Glomerular visceral epithelial cell (primary cell): Measurements from ENCODE around the gene TYRO3.
A peak's percentile ranks its signal among the peaks of the same experiment; 100 is the strongest.

Experiments used
- DNase-seq: peaks from one replicate; pipeline ENCODE4 v3.0.0-alpha.2; 2016; ENCODE audit errors: extremely low spot score

Gene TYRO3

DNA sequence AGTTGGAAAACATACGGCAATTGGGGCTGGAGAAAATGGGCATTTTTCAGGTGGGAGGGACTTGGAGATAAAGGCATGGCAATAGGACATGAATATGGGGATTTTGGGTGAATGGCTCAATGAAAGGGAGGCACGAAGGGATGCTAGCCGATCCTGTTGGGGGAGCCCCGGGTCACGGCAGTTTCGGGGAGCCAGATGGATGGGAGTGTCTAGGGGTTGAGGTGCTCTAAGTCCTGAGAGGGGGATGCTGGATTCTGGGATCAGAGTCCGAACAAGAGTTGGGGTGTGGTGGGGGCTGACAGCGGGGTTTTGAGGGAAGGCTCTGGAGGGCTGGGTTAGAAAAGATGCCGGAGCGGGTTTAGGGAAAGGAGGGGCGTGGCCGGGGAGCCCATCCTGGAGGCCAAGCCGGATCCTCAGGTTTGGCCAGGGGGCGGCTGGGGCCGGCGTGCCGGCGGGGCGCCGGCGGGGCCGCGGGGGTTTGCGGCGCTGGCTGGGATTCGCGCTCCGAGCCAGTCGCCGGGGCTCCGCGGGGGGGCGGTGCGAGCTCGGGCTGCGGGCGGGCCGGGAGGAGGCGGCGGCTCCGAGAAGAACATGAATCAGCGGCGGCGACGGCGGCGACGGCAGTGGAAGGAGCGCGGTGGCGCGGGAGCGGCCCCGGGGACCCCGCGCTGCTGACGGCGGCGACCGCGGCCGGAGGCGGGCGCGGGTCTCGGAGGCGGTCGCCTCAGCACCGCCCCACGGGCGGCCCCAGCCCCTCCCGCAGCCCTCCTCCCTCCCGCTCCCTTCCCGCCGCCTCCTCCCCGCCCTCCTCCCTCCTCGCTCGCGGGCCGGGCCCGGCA is at the start of gene TYRO3:
TSS of gene TYRO3 (plus strand) at position 813 of the 839 bp plus-strand sequence. CDS start 46 bp downstream, outside the sequence.
- DNase-seq = peak; percentile 52

DNA sequence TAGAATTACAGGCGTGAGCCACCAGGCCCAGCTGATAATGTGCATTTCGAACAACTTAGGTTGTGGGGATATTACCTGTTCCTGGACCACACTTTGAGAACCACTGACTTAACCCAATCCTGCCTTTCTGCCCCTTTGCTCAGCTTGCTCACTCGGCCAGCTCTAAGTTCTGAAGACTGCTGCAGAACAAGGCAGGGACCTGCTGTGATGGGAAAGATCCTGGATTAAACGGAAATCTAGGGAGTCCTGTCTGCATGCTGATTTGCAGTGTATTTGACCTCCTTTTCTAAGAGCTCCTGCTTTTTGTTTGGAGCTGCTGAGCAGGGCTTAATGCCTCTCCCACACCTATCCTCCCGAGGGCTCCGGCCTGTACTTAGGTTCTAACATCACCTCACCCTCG is 48.3 kb upstream of the TYRO3 start:
- no peak for DNase-seq

DNA sequence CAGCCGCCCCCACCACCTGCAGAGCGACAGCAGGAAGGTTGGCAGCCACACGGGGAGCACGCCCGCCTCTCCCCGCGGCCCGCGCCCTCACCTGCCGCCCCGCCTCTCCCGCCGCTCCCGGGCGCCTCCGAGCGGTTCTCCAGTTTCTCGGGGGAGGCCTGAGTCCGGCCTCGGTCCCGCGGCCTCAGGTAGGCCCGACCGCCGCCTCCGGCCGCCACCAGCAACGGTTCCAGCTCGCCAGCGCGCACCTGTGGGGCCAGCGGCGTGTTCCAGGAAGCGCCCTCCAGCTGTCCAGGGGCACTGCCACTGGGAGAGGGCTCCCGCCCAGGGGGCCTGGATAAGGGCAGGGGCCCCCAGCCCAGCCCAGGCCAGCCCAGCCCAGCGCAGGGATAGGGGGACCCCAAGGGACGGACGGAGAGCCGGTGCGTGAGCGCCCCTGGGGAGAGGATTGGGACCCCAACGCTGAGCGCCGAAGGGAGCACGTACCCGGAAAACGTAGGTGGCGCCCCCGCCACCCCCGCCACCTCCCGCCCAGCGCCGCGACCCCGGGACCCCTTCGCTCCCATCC is 47.6 kb upstream of the TYRO3 start:
- DNase-seq = no peak

DNA sequence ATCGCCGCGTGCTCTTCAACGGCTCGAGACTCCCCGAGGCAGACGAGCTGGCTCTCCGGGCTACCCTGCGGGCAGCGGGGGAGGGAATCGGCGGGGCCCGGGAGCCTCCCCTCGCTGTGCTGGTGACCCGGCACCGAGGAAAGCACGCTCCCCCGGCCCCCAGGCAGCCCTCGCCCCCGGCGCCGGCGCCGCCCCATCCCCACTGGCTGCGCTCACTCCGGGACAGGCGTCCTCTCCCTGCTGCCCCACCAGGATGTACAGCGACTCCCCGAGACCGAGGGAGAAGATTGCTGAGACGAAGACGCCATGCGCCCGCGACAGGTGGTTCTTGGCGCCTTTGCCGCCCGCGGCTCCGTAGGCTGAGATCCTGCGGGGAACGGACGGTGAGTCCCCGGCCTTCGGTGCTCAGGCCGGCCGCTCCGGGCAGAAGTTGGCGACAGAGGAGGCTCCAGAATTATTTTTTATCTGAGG is 47.1 kb upstream of the TYRO3 start:
- no peak for DNase-seq

DNA sequence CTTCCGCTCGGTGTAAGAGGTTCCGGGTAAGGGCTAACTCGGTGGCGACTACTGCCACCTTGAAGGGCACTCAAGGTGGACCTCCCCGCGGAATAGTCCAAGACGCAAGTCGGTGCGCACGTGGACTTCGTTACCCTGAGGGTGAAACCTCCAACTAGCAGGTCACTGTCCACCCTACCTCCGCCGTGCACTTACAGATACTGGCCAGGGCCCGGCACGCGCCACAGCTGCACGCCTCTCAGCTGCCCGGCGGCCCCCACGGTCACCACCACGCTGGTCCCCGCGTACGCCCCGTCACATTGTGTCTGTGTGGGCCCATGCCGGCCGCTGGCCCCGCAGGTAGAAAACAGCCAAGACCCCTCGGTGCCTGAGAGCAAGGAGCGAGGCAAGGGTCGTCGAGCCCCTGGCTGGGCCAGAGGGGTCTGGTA is 46.5 kb upstream of the TYRO3 start:
- no peak for DNase-seq

DNA sequence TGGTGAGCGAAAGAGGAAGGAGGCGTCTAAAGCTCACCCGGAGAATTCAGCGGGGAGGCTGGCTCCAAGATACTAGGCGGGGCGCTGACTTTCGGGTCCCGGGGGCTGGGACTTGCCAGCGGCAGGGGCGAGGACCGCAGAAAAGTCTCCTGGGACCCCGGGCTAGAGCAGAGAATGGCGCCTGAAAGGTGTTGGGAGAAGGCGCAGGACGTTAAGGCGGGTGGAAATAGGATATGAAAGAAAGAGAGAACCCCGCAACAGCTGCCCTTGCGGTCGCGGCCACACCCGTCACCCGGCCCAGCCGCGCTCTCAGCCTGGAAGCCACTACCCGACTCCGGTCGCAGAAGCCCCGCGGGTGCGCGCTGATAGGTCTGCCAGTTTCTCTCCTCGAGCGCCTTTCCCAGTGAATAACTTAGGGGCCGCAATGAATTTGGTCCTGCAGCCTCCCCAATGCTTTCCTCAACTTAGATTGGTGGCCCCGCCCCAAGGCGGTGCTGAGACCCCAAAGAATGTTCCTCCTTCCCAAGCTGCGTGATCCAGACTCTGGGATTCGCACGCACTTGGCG is 46.0 kb upstream of the TYRO3 start:
- DNase-seq = no peak

DNA sequence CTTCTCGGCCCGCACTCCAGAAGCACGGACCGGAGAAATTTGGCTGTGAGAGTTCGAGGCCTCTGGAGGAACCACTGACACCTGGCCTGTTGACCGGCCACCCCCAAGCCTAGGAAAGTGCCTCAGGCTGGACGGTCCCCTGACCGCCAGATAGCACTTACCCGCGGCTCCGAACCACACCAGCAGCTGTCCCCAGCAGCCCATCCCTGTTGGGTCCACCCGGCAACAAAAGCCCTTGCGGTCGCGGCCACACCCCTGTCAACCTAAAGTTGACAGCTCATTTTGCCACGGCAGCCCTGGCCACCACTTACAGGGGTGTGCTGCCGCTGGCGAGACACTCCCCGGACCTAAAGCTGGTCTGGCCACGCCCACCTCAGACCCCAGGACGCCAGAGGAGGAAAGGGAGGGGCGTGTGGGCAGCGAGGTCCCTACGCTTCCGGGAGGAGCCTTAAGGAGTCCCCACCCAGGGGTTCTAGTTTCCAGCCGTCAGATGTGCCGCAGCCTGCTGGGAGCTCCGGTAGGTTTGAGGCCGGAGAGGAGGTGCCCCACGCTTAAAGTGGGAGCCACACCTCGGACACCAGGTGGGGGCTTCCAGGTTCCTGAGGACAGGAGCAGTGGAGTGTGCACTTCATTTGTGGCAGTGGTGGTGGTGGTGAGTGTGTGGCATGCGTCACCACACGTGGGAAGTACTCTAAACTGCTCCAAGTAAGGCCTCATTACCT is 45.3 kb upstream of the TYRO3 start, which contains the start of gene LTK:
TSS of gene LTK (minus strand) at position 322 of the 722 bp plus-strand sequence. CDS start at position 204, 118 bp downstream.
- no peak for DNase-seq

DNA sequence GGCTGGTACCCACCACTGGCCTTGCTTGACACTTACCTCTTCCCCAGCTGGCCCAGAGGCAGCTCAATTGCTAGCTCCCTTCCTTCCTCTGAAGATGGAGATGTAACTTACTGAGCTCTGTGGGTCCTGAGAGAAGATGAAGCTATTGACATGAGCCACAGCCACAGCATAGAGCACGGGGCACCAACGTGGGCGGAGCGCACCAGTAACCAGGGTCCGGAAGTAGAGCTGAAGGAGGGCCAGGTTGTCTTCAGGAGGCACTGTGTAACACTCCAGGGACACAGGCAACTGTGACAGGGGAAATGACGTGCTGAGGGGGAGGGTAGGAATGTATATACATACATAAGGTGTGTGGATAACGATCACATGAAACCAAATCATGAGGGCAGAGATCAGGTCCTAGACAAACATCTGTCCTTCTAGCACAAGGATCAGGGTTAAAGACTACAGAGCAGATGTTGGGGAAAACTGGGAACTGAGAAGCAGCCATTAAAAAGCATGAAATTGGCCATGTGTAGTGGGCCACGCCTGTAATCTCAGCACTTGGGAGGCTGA is 41.0 kb upstream of the TYRO3 start:
- no peak for DNase-seq

DNA sequence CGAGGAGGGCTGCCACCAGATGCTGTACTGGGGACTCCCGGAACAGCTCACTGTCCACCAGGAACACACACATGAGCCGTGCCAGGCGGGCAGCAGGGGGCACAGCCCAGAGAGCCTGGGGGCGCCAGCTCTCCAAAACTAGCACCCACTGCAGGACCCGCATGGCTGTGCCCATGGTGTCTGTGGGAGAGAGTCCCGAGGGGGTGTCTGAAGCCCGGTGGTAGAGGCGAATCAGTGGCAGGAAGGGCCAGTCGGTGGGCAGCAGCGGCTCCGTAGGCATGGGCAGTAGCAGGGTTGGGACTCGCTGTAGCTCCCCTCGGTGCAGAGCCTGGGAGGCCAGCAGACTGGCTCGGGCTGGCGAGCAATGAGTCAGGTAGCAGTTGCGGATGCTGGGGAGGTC is 38.4 kb upstream of the TYRO3 start:
- DNase-seq = no peak

DNA sequence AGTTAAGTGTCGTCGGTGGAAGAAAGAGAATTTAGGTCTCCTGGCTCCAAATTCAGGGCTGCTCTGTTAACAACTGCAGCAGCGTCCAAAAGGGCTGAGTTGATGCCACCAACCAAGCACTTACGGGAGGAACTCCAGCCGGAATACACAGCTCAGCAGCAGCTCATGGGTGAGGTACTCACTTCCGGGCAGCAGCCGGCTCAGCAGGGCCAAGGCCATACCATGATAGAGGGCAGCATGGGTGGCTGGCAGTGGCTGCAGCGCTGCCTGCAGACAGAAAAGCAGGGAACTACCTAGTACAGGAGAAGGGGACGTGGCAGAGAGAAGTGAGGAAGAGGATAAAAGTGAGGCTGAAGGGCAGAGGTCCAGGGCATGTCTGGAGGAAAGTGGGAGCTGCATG is 37.4 kb upstream of the TYRO3 start:
- DNase-seq = no peak

DNA sequence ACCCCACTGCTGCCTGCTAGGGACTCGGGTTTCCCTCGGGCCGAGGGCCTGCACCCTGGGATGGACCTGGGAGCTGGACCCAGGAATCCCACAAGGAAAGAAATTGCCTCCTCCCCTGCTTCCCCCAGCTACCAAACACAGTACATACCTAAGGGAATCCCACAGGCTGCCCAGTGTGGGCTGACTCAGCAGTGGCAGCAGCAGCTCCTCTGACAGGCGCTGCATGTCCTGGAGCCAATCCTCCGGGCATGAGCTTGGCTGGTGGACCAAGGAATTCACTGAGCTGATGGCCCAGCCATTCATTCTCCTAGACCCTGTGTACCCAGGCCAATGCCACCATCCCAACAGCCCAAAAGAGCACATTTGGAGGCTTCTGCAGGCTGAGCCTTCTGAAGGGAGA is 35.9 kb upstream of the TYRO3 start:
- peak; percentile 26 for DNase-seq

DNA sequence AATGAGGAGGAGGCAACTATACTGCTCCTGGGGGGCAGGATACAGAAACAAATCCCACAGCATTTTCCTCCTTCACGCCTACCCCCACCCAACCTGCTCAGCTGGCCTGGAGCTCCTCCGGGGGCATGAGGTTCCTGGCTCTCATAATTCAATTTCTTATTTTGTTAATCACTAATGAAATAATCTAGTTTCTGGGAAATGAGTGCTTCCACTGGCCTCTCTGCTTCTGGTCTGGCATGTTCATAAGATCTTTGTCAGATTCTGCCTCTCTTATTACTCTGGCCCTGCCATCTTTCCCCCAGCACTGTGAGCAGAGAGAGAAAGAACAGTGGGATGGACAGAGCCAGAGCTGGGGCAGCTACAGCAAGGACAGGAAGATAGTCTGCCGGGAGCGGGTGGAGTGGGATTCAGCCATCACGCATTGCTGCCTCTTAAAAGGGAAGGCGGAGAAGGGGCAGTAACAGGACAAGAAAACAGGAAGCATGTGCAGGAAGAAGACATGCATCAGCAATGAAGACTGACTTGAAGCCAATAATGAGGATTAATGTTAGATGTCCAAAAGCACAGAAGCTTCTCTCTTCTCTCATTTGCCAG is 28.6 kb upstream of the TYRO3 start:
- DNase-seq = no peak

DNA sequence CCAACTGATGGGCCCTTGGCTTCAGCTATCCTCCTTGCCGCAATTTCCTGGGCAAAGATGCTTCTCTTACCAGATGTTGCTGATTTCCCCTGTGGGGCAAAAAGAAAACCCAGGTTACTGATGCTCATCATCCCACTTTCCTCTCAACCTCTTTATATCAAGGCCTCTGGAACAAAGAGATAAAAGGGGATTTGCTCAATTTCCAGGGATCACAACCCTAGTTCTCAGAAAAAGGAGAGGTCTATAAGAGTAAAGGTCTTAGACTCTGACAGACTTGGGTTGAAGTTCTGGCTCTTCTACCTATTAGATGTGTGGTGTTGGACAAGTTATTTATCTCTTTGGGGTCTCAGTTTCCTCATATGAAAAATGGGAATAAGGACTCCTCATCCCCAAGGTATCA is 23.5 kb upstream of the TYRO3 start:
- DNase-seq = no peak

DNA sequence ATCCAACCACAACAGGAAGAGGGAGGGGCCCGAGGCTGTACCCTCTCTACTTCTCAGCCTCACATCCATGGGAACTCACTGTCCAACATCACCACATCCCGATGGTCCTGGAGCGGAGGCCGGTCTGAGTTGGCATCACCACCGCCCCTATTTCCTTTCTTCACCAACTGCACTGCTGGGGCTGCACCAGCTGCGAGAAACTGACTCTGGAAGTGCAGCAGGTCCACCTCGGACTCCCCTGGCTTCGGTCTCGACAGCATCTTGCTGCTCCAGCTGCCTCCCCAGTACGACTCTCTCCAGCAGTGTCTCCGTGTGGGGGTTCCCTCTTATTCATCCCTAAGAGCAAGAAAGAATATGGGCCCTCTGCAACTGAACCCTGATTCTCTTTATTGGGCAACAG is 22.1 kb upstream of the TYRO3 start:
- DNase-seq = no peak

DNA sequence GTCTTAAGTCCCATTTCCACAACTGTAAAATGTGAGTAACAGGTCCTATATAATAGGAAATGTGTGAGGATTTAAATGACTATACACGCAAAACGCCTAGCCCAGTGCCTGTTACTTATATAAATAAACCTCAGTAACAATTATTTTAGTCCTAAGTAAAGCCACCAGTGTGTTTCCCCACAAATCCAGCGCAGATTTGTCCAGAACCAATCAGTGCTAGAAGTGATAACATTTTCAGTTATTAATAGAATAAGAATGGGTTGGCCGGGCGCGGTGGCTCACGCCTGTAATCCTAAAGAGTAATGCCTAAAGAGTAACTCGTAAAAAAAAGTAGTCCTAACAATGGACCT is 15.5 kb upstream of the TYRO3 start:
- DNase-seq = no peak

DNA sequence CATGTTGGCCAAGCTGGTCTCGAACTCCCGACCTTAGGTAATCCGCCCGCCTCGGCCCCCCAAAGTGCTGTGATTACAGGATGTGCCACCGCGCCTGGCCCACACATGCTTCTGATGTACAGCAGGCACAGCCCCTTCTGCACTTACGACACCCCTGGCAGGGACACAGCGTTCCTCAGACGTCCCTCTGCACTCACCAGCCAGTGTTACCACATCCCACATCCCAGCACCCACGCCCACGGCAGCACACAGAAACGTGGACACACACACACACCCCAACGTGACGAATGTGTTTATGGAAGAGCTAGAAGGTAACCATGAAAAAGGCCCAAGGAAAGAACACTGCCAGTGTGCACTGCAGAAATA is 14.4 kb upstream of the TYRO3 start:
- DNase-seq = no peak

DNA sequence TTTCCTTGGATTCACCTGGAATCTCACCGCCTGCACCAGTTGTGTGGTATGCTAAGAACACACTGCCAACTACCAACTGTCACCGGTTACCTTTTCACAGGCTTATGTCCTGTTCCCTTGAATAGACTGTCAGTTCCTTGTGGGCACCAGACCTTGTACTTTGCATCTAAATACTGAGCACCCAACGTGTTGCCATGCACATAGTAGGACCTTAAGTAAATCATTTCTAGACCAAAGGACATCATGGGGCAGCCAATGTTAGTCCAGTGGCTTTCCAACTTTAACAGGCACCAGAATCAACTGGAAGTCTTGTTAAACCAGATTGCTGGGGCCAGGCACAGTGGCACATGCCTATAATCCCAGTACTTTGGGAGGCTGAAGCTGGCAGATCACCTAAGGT is 13.8 kb upstream of the TYRO3 start:
- no peak for DNase-seq

DNA sequence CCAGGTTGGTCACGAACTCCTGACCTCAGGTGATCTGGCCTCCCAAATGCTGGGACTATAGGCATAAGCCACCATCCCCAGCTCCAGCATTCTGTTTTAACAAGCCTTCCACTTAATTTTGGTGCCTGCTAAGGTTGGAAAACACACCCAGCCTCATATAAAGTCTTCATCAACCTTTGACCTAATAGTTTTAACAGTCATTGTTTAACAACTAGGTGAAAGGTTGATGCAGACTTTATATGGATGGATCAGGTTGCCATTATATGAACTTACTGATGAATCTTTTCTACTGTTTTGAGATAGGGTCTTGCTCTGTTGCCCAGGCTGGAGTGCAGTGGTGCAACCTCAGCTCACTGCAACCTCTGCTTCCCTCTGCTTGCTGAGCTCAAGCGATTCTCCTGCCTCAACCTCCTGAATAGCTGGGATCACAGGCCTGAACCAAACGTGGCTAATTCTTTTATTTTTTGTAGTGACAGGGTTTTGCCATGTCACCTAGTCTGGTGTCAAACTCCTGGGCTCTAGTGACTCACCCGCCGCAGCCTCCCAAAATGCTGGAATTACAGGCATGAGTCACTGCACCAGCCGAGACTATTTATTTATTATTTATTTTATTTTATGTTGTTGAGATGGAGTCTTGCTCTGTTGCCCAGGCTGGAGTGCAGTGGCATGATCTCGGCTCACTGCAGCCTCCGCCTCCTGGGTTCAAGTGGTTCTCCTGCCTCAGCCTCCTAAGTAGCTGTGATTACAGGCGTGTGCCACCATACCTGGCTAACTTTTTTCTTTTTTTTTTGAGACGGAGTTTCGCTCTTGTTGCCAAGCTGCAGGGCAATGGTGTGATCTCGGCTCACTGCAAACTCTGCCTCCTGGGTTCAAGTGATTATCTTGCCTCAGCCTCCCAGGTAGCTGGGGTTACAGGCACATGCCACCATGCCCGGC is 11.9 kb upstream of the TYRO3 start:
- peak; percentile 50 for DNase-seq

DNA sequence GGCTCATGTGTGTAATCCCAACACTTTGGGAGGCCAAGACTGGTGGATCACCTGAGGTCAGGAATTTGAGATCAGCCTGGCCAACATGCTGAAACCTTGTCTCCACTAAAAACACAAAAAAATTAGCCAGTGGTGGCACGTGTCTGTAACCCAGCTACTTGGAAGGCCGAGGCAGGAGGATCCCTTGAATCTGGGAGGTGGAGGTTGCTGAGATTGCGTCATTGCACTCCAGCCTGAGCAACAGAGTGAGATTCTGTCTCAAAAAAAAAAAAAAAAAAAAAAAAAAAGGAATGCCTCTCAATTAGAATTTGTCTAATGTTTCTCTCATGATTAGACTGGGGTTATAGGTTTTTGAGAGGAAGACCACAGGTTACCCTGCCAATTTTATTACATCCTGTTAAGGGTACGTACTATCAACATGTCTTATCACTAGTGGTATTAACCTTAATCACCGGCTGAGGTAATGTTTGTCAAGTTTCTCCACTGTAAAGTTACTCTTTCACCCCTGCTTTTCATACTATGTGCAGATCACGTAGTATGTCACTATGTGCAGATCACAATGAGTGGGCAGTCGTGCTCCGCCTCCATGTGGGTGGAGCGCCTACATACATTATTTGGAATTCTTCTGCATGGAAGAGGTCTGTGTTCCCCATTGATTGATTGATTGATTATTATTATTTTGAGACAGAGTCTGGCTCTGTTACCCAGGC is 8.8 kb upstream of the TYRO3 start:
- DNase-seq = no peak

DNA sequence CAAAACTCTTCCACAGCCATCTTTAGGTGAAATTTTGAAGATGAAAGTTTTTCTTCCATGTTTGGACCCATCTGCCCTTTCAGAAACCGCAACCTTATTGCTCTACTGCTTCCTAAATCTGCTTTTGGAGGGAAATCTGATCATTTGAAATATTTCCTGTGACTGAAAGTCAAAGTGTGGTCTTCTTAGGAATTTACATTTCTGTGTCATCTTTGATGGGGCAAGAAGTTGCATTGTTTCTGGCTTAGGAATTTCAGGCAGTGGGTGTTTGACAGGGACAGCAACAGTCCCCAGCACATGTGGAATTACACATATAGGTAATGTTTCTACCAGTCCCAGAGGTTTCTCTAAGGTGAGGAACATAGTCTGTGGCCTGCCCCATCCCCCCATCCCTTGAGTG is 5.3 kb upstream of the TYRO3 start:
- no peak for DNase-seq
